ENCODE data around the gene RFLNA.

Gene RFLNA

DNA sequence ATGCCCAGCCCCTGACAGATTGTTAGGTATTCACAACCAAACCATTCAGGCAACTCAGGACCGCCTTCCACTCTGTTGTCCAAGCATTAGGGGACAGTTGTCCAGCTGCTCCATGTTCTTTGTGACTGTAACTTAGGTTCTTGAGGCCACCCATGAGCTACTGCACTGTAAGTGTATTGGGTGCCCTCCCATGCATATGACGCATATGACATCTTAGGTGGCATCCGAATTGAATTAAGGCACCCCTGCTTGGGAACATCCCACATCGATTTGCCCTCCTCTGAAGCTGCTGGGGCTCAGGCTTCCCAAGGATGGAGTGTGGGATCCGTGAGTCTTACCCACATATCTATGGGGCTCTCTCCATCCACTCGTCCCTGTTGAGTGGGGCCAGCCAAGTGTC is 17.7 kb downstream of the RFLNA start:
- no peak for TF ChIP-seq CTCF (IDR thresholded peaks at IDR 0.05; ENCODE audit: low read depth, low read length, missing control alignments)

GRCh38 chr12:124314207-124314606 is 19.3 kb downstream of the RFLNA start:
- DNase-seq (ENCODE audit: low read depth), result no peak
- no peak for TF ChIP-seq CTCF (IDR thresholded peaks at IDR 0.05; ENCODE audit: low read depth, low read length, missing control alignments)
- H3K4me3 ChIP-seq (ENCODE audit: low read depth, low read length), result no peak overlapping the region

More for the DNA sequence above, 17.7 kb downstream of the RFLNA start:
- DNase-seq (ENCODE audit: low read depth), result no peak
- H3K4me3 ChIP-seq (ENCODE audit: low read depth, low read length), result no peak overlapping the region

- TF ChIP-seq CTCF (IDR thresholded peaks at IDR 0.05; ENCODE audit: low read depth, low read length, missing control alignments), result no peak
- no peak overlapping the region for H3K4me3 ChIP-seq (ENCODE audit: low read depth, low read length)
- no peak for DNase-seq (ENCODE audit: low read depth)
Measured at GRCh38 chr12:124314766-124315165, 19.9 kb downstream of the RFLNA start.

GRCh38 chr12:124315372-124316044 is 20.6 kb downstream of the RFLNA start:
- no peak for TF ChIP-seq CTCF (IDR thresholded peaks at IDR 0.05; ENCODE audit: low read depth, low read length, missing control alignments)
- DNase-seq (ENCODE audit: low read depth), result no peak
- H3K4me3 ChIP-seq (ENCODE audit: low read depth, low read length), result no peak overlapping the region

GRCh38 chr12:124316257-124316900 is 21.5 kb downstream of the RFLNA start:
- no peak for DNase-seq (ENCODE audit: low read depth)
- no peak for TF ChIP-seq CTCF (IDR thresholded peaks at IDR 0.05; ENCODE audit: low read depth, low read length, missing control alignments)
- no peak overlapping the region for H3K4me3 ChIP-seq (ENCODE audit: low read depth, low read length)

DNA sequence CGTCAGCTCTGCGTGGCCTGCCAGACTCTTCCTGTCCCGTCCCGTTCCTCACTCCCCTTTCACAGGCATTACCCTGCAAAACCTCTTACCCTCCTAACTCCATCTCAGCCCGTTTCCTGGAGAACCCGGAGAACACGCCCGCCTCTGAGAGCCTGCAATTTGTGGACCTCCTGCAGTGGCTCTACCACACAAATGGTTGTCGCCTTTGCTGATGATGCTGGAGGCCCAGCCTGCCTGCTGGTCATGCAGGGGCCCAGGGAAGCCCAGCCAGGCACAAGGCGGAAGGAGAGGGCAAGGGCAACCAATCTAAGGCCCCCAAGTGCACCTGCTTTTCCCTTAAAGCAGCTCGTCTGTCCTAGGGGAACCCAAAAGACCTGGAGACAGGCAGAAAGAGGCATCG is 22.5 kb downstream of the RFLNA start:
- no peak overlapping the region for H3K4me3 ChIP-seq (ENCODE audit: low read depth, low read length)
- no peak for TF ChIP-seq CTCF (IDR thresholded peaks at IDR 0.05; ENCODE audit: low read depth, low read length, missing control alignments)
- DNase-seq (ENCODE audit: low read depth), result no peak

Measured in GM12864 (cell line).